Prostate gland (tissue), 2 donors: ENCODE data around the gene KRT32.

Experiments used
- CTCF ChIP-seq, 4 experiments: fragments of 200-600 bp in 2 of 4; fragments of 450-650 bp in 2 of 4; sonication (generic) in 2 of 4; IDR thresholded peaks; 1 replicate in 3 of 4; 2 replicates in 1 of 4; pipeline ENCODE4 v1.5.1; 2016 to 2019; ENCODE audit warnings: antibody characterized with exemption in 4 of 4, mild to moderate bottlenecking in 2 of 4, moderate library complexity in 2 of 4
- POLR2A ChIP-seq: fragments of 450-650 bp; IDR thresholded peaks from one replicate; pipeline ENCODE4 v1.6.1; 2016; ENCODE audit warnings: antibody characterized with exemption, mild to moderate bottlenecking

GRCh38 chr17:41489531-41489930, 22.3 kb upstream of the KRT32 start, which contains the start of gene KRT36:
- TF ChIP-seq POLR2A = no peak
- TF ChIP-seq CTCF (IDR thresholded peaks at IDR 0.05) = no peak
